Measurements from ENCODE around the gene TOM1L1. TPM values are rescaled to one million over a fixed set of nuclear protein-coding genes. Genes with fewer than 3 reads are reported as not detected.

The TOM1L1 gene
- total and polyA plus RNA-seq, 7 donors, result 1.1 to 6.5 (median 4.0) TPM

DNA sequence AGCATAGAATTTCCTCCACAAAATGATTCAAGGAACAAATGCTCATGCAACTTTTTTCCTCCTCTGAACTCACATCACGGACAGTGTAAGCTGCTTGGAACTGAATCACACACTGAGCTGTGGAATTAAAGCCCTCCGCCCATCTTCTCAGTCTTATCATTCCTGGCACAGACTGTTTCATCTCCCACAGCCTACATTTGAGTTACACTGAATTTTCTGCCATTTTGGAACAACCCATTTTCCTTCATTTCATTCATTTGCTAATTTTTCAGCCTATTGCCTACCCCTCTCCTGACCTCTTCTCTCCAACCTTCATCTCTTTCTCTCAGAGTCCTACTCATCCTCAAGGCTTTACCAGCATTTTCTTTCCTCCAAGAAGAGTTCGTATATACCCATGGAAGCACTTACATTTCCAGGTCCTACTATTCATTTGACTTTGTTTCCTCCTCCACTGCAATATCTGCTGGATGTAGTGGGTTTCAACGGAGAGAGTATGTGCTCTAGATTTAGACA, 39.1 kb upstream of the TOM1L1 start:
- ATAC-seq (no peak), DNase-seq (no peak)
- H3K4me3 ChIP-seq, result no peak overlapping the region
- TF ChIP-seq, protein P1, sequence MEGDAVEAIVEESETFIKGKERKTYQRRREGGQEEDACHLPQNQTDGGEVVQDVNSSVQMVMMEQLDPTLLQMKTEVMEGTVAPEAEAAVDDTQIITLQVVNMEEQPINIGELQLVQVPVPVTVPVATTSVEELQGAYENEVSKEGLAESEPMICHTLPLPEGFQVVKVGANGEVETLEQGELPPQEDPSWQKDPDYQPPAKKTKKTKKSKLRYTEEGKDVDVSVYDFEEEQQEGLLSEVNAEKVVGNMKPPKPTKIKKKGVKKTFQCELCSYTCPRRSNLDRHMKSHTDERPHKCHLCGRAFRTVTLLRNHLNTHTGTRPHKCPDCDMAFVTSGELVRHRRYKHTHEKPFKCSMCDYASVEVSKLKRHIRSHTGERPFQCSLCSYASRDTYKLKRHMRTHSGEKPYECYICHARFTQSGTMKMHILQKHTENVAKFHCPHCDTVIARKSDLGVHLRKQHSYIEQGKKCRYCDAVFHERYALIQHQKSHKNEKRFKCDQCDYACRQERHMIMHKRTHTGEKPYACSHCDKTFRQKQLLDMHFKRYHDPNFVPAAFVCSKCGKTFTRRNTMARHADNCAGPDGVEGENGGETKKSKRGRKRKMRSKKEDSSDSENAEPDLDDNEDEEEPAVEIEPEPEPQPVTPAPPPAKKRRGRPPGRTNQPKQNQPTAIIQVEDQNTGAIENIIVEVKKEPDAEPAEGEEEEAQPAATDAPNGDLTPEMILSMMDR (IDR thresholded peaks at IDR 0.05), result no peak
- no peaks in the 10 kb centered on the region for H3K9me3 ChIP-seq
- H3K27ac ChIP-seq, result no peak overlapping the region
- H3K4me1 ChIP-seq, result no peaks in the 10 kb centered on the region
- WGBS, 3 donors, result 70 to 74% (median 74%) methylated on average over 4 of the region's 4 CpGs
- intact Hi-C loops (cut with DNase I), result no loop called here
- H3K36me3 ChIP-seq (ENCODE audit: insufficient read depth in 1 of 2, low read depth in 1 of 2), result no peaks in the 10 kb centered on the region
- no peaks in the 10 kb centered on the region for H3K27me3 ChIP-seq (ENCODE audit: insufficient read depth in 3 of 3, low read length in 2 of 3)

DNA sequence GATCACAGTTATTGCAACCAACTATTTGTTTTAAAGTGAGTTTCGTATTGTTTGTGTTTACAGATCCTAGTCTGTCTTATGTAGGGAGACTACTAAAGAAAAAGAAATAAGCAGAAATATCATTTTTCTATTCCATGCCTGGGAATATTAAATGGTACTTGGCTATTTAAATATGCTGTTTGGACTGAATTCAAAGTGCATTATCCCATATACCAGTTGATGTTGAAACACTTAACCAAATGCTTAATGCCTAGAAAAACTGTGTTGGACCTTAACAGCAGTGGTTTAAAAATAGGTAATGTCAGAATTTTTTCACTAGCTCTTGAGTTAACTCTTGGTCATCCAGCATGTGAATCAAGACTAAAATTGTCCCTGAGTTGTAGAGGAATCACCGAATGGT, 37.5 kb upstream of the TOM1L1 start:
- no peaks in the 10 kb centered on the region for H3K36me3 ChIP-seq (ENCODE audit: insufficient read depth in 1 of 2, low read depth in 1 of 2)
- intact Hi-C loops (cut with DNase I), result no loop called here
- TF ChIP-seq, protein P1 (IDR thresholded peaks at IDR 0.05), result no peak
- DNase-seq (no peak), ATAC-seq (no peak)
- H3K27ac ChIP-seq, result no peak overlapping the region
- H3K27me3 ChIP-seq (ENCODE audit: insufficient read depth in 3 of 3, low read length in 2 of 3), result no peaks in the 10 kb centered on the region
- H3K4me1 ChIP-seq, result no peaks in the 10 kb centered on the region
- H3K4me3 ChIP-seq, result no peak overlapping the region
- WGBS, 3 donors, result 41 to 47% (median 47%) methylated on average over 2 of the region's 2 CpGs
- no peaks in the 10 kb centered on the region for H3K9me3 ChIP-seq

- Histone ChIP-seq H3K27me3 (ENCODE audit: insufficient read depth in 3 of 3, low read length in 2 of 3) (no peaks in the 10 kb centered on the region), H3K9me3 (no peaks in the 10 kb centered on the region), H3K4me3 (no peak overlapping the region), H3K4me1 (no peaks in the 10 kb centered on the region), H3K36me3 (ENCODE audit: insufficient read depth in 1 of 2, low read depth in 1 of 2) (no peaks in the 10 kb centered on the region), H3K27ac (no peak overlapping the region)
- 79 to 92% (median 85%) methylated on average over 1 of the region's 1 CpG for WGBS, 3 donors
- ATAC-seq (no peak), DNase-seq (no peak)
- intact Hi-C loops (cut with DNase I), result no loop called here
- TF ChIP-seq, protein P1 (IDR thresholded peaks at IDR 0.05), result no peak
These were observed 36.6 kb upstream of the TOM1L1 start for GRCh38 chr17:54864070-54864469.

- no peaks in the 10 kb centered on the region for H3K4me1 ChIP-seq
- no peaks in the 10 kb centered on the region for H3K36me3 ChIP-seq (ENCODE audit: insufficient read depth in 1 of 2, low read depth in 1 of 2)
- H3K27ac ChIP-seq, result no peak overlapping the region
- DNase-seq (no peak), ATAC-seq (no peak)
- H3K9me3 ChIP-seq, result no peaks in the 10 kb centered on the region
- no peaks in the 10 kb centered on the region for H3K27me3 ChIP-seq (ENCODE audit: insufficient read depth in 3 of 3, low read length in 2 of 3)
- H3K4me3 ChIP-seq, result no peak overlapping the region
- intact Hi-C loops (cut with DNase I), result no loop called here
- 54 to 74% (median 65%) methylated on average over 8 of the region's 8 CpGs for WGBS, 3 donors
- TF ChIP-seq, protein P1 (IDR thresholded peaks at IDR 0.05), result no peak
These were observed 35.9 kb upstream of the TOM1L1 start for GRCh38 chr17:54864636-54865356.

- TF ChIP-seq, protein P1 (IDR thresholded peaks at IDR 0.05), result no peak
- DNase-seq (no peak), ATAC-seq (no peak)
- Histone ChIP-seq H3K9me3 (no peaks in the 10 kb centered on the region), H3K4me1 (no peaks in the 10 kb centered on the region), H3K27ac (no peak overlapping the region), H3K27me3 (ENCODE audit: insufficient read depth in 3 of 3, low read length in 2 of 3) (no peaks in the 10 kb centered on the region), H3K36me3 (ENCODE audit: insufficient read depth in 1 of 2, low read depth in 1 of 2) (no peaks in the 10 kb centered on the region), H3K4me3 (no peak overlapping the region)
- intact Hi-C loops (cut with DNase I), result no loop called here
- WGBS, 3 donors, result 68 to 96% (median 95%) methylated on average over 2 of the region's 2 CpGs
These were observed 33.0 kb upstream of the TOM1L1 start for GRCh38 chr17:54867634-54868033.

Measured in psoas muscle (tissue), 8 donors.